HepG2 (cell line): ENCODE measurements around the gene BCAR3. TPM values are rescaled to one million over a fixed set of nuclear protein-coding genes. Genes with fewer than 3 reads are reported as not detected.
A peak's percentile ranks its signal among the peaks of the same experiment; 100 is the strongest.

Experiments used
- GATAD1 ChIP-seq: IDR thresholded peaks from 2 replicates; pipeline ENCODE4 v1.6.1; 2016; ENCODE audit warnings: missing genetic modification reagents, missing compliant biosample characterization
- HOMEZ ChIP-seq: IDR thresholded peaks from 2 replicates; pipeline ENCODE4 v1.6.1; 2016; ENCODE audit warnings: low read depth
- MTERF4 ChIP-seq: sonication (generic); formaldehyde crosslinking; IDR thresholded peaks from 2 replicates; pipeline ENCODE4 v1.8.0; 2023; ENCODE audit warnings: mild to moderate bottlenecking, missing genetic modification reagents
- MXD1 ChIP-seq: sonication (generic); formaldehyde crosslinking; IDR thresholded peaks from 2 replicates; pipeline ENCODE4 v1.4.0; 2020; ENCODE audit warnings: mild to moderate bottlenecking, missing genetic modification reagents
- MYNN ChIP-seq: sonication (generic); formaldehyde crosslinking; IDR thresholded peaks from 2 replicates; pipeline ENCODE4 v1.4.0; 2020; ENCODE audit warnings: mild to moderate bottlenecking, low read depth, missing genetic modification reagents
- RXRA ChIP-seq: sonication (generic); formaldehyde crosslinking; IDR thresholded peaks from 2 replicates; pipeline ENCODE4 v1.5.1; 2020; ENCODE audit warnings: missing genetic modification reagents
- SALL1 ChIP-seq: sonication (generic); formaldehyde crosslinking; IDR thresholded peaks from 2 replicates; pipeline ENCODE4 v1.8.0; 2022; ENCODE audit warnings: mild to moderate bottlenecking, missing genetic modification reagents
- SPEN ChIP-seq: sonication (generic); formaldehyde crosslinking; IDR thresholded peaks from 2 replicates; pipeline ENCODE4 v1.5.1; 2020; ENCODE audit warnings: low read depth, mild to moderate bottlenecking, missing genetic modification reagents
- STAT6 ChIP-seq: sonication (generic); formaldehyde crosslinking; IDR thresholded peaks from 2 replicates; pipeline ENCODE4 v1.4.0; 2020; ENCODE audit warnings: missing genetic modification reagents, mild to moderate bottlenecking, borderline replicate concordance
- THAP7 ChIP-seq: sonication (generic); formaldehyde crosslinking; IDR thresholded peaks from 2 replicates; pipeline ENCODE4 v1.8.1; 2023; ENCODE audit warnings: mild to moderate bottlenecking, missing genetic modification reagents
- YEATS4 ChIP-seq: sonication (generic); formaldehyde crosslinking; IDR thresholded peaks from 2 replicates; pipeline ENCODE4 v1.4.0; 2020; ENCODE audit warnings: missing genetic modification reagents, borderline replicate concordance
- ZBTB20 ChIP-seq: sonication (generic); formaldehyde crosslinking; IDR thresholded peaks from 2 replicates; pipeline ENCODE4 v1.8.1; 2023; ENCODE audit warnings: missing genetic modification reagents, low read depth, mild to moderate bottlenecking, borderline replicate concordance
- ZNF280D ChIP-seq: sonication (generic); formaldehyde crosslinking; IDR thresholded peaks from 2 replicates; pipeline ENCODE4 v1.5.1; 2020; ENCODE audit warnings: mild to moderate bottlenecking, missing genetic modification reagents
- ZNF33B ChIP-seq: sonication (generic); formaldehyde crosslinking; IDR thresholded peaks from 2 replicates; pipeline ENCODE4 v1.5.1; 2020; ENCODE audit warnings: mild to moderate bottlenecking, missing genetic modification reagents
- ZNF468 ChIP-seq: sonication (generic); formaldehyde crosslinking; IDR thresholded peaks from 2 replicates; pipeline ENCODE4 v1.8.0; 2022; ENCODE audit warnings: mild to moderate bottlenecking, moderate library complexity, missing genetic modification reagents
- ZNF616 ChIP-seq: sonication (generic); formaldehyde crosslinking; IDR thresholded peaks from 2 replicates; pipeline ENCODE4 v1.5.0; 2020; ENCODE audit warnings: low read depth, mild to moderate bottlenecking, missing genetic modification reagents
- ZNF709 ChIP-seq: sonication (generic); formaldehyde crosslinking; IDR thresholded peaks from 2 replicates; pipeline ENCODE4 v1.5.0; 2020; ENCODE audit warnings: mild to moderate bottlenecking, missing genetic modification reagents
- polyA plus RNA-seq, 8 experiments: library from polyadenylated mRNA; depleted of rRNA in 3 of 8; stranded (reverse) in 7 of 8; unstranded in 1 of 8; fragments of >200 nt; fragmentation: Illumina TruSeq in 4 of 8; extraction: Trizol in 4 of 8; gene quantifications; 2 replicates each; pipeline versions ENCODE4 v1.2.1 to v1.2.3, GENCODE V29; 2011 to 2016; ENCODE audit warnings: low read depth in 4 of 8, missing spikeins in 1 of 8, mixed read lengths in 1 of 8; ENCODE audit not compliant: insufficient read depth in 1 of 8
- total RNA-seq, 5 experiments: library from RNA; depleted of rRNA; stranded (reverse); fragments of >200 nt; fragmentation: Illumina TruSeq; extraction: Trizol; gene quantifications; 2 replicates each; pipeline ENCODE4 v1.2.3, GENCODE V29; 2016; ENCODE audit warnings: low read depth in 1 of 5

BCAR3 gene
- total and polyA plus RNA-seq, 2 of the 13 experiments (the other 11 are each of a cell fraction or from before 2014, with no cell fraction given): 3.6 to 4.8 TPM

GRCh38 chr1:93591676-93592550 lies 89.7 kb downstream of the BCAR3 start (continued):
- TF ChIP-seq ZNF280D (peak; percentile 91), MYNN (no peak), GATAD1 (CRISPR knock-in tag) (peak; percentile 60; the same call in 1 of the 2 replicates), RXRA (peak; percentile 94), SPEN (CRISPR knock-in tag) (peak; percentile 73; the same call in 1 of the 2 replicates), ZNF33B (CRISPR knock-in tag) (0 out of 2 replicates have a peak, but pooled peaks have one; percentile 49), ZNF468 (0 out of 2 replicates have a peak, but pooled peaks have one; percentile 7), ZNF709 (CRISPR knock-in tag) (peak; percentile 28; the same call in 1 of the 2 replicates), MTERF4 (CRISPR knock-in tag) (no peak), ZBTB20 (peak; percentile 74; the same call in 1 of the 2 replicates), THAP7 (CRISPR knock-in tag) (0 out of 2 replicates have a peak, but pooled peaks have one; percentile 44), YEATS4 (peak; percentile 69), MXD1 (CRISPR knock-in tag) (0 out of 2 replicates have a peak, but pooled peaks have one; percentile 12), HOMEZ (CRISPR knock-in tag) (0 out of 2 replicates have a peak, but pooled peaks have one; percentile 59), STAT6 (CRISPR knock-in tag) (peak; percentile 34; the same call in 1 of the 2 replicates), ZNF616 (0 out of 2 replicates have a peak, but pooled peaks have one; percentile 15), SALL1 (CRISPR knock-in tag) (peak; percentile 95)
